Measurements from ENCODE around the gene C1GALT1.
A peak's percentile ranks its signal among the peaks of the same experiment; 100 is the strongest.

The C1GALT1 gene

DNA sequence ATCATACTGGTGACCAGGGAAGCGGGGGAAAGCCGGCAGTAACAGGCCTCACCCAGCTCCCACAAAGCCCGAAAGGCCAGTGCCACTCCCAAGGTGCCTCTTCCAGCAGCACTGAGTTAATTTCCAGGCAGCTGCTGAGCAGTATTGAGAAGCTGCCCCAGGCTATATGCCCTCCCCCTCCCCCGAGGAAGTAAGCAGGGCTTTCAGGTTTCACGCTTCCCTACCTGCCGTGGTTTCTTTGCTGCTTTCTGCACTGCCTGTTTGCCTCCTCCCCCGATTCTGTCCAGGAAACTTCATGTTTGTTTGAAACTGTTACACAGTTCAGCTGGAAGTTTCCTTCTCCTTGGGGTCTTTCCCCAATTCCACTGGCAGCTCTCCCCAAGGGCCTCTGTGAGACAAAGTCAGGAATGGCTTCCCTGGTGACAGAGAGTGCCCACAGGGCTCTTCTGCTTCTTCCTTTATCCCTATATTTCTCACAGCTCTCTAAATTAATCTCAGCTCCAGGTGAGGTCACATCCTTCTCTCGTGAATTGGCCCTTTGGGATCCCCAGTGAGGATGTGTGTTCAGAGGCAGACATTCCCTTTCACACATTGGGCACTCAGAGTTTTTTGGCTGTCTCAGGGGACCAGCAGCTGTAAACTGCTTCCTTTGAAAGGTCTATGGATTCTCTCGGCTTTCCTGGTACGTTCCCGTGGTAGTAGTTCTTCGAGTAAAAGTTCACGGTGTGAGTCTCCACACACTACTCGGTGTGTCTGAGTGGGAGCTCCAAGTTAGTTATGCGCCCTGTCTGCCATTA, 19.4 kb downstream of the C1GALT1 start:
- DNase-seq (ENCODE audit: low read depth) = no peak

DNA sequence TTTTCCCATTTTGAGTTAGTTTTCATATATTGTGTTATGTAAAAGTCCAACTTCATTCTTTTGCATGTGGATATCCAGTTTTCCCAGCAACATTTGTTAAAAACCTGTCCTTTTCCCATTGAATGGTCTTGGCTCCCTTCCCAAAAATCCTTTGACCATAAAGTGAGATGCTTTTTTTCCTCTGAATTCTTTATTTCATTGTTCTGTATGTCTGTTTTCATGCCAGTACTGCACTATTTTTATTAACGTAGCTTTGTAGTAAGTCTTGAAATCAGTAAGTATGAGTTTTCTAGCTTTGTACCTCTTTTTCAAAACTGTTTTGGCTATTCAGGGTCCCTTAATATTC, 20.0 kb downstream of the C1GALT1 start:
- no peak for DNase-seq (ENCODE audit: low read depth)

DNA sequence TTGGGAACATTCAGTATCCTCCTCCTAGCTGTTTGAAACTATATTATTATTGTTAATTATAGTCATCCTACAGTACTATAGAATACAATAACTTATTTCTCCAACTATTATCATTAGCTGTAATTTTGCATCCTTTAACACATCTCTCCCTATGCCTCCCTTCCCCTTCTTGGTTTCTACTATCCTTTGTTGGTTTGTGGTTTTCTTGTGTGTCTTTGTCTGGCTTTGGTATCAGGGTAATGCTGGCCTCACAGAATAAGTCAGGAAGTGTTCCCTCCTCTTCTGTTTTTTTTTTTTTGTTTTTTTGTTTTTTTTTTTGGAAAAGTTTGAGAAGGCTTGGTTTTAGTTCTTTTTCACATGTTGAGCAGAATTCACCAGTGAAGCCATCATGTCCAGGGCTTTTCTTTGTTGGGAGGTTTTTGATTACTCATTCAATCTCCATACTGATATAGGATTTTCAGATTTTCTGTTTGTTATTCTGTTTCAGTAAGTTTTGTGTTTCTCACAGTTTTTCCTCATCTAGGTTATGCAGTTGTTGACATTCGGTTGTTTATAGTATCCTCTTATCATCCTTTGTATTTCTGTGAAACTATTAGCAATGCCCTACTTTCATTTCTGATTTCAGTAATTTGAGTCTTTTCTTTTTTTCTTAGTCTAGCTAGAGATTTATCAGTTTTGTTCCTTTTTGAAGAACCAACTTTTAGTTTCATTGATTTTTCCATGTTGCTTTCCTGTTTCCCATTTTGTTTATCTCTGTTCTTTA, 21.6 kb downstream of the C1GALT1 start:
- DNase-seq (ENCODE audit: low read depth) = no peak

DNA sequence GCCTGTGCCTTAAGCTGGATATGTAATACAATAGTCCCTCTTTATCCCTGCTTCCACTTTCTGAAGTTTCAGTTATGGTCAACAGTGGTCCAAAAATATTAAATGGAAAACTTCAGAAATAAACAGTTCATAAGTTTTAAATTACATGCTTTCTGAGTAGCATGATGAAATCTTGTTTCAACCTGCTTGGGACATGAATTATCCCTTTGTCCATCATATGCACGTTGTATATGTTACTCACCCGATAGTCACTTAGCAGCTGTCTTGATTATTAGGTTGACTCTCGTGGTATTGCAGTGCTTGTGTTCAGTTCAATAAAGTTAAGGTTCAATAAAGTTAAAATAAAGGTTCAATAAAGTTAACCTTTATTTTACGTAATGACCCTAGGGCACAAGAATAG, 25.5 kb downstream of the C1GALT1 start:
- DNase-seq (ENCODE audit: low read depth) = no peak

DNA sequence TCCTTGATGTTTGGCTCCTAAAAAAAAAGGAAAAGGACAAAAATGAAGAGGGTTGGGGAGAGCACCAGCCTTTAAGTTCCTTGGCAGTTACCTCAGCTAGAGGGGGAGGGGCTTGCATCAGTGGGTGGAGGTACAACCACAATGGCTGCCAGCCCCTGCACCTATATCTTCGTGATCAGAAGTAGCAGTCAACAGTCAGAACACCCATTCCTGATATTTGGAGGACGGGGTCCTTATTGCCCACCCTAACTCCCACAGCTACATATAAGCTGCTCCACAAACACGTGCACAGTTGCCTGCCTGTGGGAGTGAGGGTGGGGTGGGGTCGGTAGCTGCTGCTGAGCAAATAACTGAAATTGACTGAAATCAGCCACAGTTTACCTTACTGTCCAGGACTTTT, 26.2 kb downstream of the C1GALT1 start:
- no peak for DNase-seq (ENCODE audit: low read depth)

- no peak for DNase-seq (ENCODE audit: low read depth)
Observed at GRCh38 chr7:7209412-7210050, 27.2 kb downstream of the C1GALT1 start.

DNA sequence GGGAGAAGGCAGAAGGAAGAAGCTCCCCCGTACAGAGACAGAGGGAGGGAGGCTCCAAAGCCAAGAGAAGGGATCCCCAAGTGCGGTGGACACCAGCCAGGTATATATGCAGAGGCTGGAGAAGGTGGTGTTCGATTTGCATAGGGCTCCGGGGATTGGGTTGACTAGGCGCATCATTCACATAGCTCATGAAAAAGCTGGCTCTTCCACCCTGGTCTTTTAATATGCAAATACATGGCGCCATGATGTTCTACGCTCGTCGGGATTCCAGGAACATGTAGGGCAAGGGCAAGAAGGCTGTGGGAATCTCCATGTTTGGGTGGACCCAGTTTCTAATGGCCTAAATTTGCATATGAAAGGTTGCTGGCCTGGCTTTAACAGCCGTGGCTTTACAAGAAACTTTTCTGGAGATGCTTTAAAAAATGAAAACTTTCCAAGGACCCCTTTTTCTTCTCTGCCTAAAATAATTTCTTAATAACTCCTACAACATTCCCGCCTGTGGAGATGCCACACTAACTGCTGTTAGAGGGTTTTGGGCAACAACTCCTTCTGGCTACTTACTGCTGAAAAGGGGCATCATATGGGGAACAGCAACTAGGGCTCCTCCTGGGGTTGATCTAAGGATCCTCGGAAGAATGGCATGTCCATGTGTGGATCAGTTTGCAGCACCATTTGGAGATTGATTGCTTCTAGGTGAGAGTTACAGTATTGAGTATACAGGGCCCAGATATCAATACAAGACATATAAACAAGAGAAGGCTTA, 28.3 kb downstream of the C1GALT1 start:
- no peak for DNase-seq (ENCODE audit: low read depth)

DNA sequence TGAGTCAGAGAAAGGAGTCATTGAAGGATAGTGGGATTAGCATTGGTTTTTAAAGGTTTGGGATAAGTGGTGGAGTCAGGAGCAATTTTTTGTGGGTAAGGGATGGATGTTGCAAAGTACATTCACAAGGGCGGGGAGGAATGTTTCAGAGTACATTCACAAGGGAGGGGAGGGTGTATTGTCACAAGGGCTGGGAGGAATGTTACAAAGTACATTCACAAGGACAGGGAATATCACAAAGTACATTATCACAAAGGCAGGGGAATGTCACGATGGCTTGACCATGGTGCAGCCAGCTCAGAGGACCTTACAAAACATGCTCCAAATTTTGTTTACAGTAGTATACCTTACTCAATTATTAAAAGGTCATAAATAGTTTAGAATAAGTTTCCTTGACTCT, 30.3 kb downstream of the C1GALT1 start:
- no peak for DNase-seq (ENCODE audit: low read depth)

DNA sequence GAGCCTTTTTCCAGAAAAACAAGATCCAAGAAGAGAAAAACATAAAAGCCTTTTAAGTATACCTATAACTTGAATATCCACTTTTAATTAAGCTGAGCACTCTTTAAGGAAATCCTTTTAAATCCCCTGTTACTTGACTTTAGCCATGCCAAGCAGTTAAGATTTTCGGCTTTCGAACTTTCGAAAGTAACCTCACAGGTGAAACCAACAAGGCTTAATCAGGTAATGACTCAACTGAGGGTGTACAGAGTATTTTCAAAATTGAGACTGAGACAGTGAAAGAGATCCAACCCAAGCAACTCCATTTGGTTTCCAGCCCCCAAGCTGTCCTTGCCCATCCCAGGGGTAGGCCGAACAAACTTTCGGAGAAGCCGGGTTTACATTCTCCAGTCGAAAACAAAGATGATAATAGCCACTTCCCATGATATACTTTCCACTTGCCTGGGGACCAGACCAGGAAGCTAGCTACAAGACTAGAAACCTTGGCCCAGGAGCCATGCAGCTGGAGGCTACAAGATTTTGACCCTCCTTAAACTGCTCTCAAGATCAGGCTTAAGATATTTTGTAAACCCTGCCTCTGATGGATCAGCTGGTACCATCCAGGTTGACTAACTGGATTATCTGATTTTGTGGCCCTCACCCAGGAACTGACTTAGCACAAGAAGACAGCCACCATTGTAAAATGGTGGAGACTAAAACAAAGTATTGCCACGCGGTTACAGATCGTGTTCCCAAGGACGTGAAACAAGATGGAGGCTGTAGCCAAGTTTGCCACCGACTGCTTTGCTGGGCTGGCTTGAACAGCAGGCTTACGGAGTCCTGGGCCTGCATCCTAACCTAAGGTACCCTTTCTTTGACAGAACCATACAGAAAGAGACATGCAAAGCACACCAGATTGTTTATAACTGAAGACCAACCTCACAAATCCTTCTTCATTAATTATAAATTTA, 32.3 kb downstream of the C1GALT1 start:
- no peak for DNase-seq (ENCODE audit: low read depth)

GRCh38 chr7:7216279-7216678, 33.9 kb downstream of the C1GALT1 start:
- no peak for DNase-seq (ENCODE audit: low read depth)

DNA sequence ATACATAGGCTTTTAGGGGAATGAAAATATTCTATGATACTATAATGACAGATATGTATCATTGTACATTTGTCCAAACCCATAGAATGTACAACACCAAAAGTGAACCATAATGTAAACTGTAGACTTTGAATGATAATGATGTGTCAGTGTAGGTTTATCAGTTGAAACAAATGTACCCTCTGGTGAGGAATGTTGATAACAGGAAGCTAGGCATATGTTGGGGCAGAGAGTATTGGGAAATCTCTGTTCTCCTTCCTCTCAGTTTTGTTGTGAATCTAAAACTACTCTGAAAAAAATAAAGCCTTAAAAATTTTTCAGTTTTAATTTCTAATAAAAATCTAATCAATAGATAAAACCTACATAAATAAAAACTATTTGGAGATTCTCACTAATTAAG, 36.9 kb downstream of the C1GALT1 start:
- no peak for DNase-seq (ENCODE audit: low read depth)

GRCh38 chr7:7220821-7221220, 38.5 kb downstream of the C1GALT1 start:
- DNase-seq (ENCODE audit: low read depth) = no peak

- peak; percentile 17 for DNase-seq (ENCODE audit: low read depth)
Observed at GRCh38 chr7:7221599-7222038, 39.3 kb downstream of the C1GALT1 start.

DNA sequence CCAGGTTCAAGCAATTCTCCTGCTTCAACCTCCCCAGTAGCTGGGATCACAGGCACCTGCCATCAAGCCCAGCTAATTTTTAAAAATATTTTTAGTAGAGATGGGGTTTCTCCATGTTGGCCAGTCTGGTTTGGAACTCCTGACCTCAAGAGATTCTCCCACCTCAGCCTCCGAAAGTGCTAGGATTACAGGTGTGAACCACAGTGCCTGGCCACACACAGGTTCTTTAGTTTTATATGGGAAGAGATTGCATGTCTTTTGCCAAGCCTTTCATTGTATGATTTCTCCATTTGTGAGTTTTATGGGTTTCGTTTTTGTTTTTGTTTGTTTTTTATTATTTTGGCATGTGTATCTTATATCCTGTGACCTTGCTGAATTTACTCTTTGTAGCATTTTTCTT, 40.9 kb downstream of the C1GALT1 start:
- DNase-seq (ENCODE audit: low read depth) = no peak

DNA sequence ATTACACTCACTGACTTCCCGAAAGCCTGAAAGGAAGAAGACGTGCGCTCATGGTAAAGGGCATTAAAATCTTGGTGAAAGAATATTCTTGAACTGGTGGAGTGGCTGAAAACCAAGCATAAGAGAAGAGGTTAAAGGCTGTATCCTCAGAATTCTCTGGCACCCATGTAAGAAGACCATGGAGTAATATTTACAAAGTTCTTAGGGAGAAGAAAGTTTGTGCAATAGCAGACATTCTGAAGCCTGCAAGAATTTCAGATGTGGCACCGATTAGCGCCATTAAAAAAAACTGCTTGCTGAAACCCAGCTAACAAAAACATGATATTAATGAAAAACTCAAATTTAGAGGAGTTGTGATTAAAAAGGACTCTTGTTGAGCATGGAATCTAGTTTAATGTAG, 44.1 kb downstream of the C1GALT1 start:
- DNase-seq (ENCODE audit: low read depth) = no peak

- no peak for DNase-seq (ENCODE audit: low read depth)
Observed at GRCh38 chr7:7228472-7228871, 46.1 kb downstream of the C1GALT1 start.

DNA sequence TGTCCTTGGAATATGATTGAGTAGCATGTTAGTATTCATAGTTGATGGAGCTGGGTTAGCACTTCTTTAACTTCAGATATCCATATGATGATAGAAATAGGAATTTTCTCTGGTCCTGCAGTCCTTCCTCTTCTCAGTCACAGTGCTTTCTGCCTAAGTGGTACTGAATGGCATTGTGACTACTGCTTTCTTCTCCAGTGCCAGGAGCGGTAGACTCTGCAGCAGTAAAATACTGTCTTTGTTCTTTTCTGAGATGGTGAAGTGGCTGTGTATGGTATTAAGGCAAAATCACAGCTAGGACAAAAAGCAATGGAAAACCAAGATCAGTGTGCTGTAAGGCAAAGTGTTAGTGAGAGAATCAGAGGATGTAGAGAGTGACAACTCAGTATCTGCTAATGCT, 46.6 kb downstream of the C1GALT1 start:
- no peak for DNase-seq (ENCODE audit: low read depth)

DNA sequence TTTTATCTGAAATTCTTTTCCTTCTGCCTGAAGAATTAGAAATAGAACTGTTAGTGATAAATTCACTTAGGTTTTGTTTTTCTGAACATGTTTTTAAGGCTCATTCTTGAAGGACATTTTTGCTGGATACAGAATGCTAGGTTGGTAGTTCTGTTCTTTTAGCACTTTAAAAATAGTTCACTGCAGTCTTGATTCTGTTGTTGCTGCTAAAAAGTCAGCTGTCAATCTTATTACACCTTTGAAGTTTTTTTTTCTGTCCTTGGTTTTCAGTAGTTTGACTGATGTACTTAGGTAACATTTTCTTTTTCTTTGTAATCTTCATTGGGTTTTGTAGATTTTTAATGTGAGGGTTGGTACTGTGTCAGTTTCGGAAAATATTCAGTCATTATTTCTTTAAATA, 48.7 kb downstream of the C1GALT1 start:
- no peak for DNase-seq (ENCODE audit: low read depth)

GRCh38 chr7:7231865-7232264, 49.5 kb downstream of the C1GALT1 start:
- DNase-seq (ENCODE audit: low read depth) = no peak

DNA sequence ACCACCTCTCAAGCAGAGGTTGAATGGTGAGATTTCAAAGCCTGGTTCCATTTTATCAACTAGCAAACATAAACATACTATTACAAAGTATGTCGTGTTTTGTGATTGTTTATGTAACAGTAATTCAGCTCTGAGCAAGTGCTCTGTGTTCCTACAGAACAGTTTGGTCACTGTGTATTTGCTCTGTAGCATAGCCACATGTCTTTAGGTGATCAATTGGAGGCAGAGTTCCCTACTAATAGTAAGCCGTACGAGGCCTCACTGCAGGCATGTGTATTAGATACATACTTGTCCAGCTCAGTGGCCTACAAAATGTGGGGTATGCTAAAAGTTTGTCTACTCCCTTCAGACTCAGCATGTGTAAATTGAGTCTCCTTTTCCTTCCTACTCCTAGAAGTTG, 53.0 kb downstream of the C1GALT1 start:
- DNase-seq (ENCODE audit: low read depth) = no peak

DNA sequence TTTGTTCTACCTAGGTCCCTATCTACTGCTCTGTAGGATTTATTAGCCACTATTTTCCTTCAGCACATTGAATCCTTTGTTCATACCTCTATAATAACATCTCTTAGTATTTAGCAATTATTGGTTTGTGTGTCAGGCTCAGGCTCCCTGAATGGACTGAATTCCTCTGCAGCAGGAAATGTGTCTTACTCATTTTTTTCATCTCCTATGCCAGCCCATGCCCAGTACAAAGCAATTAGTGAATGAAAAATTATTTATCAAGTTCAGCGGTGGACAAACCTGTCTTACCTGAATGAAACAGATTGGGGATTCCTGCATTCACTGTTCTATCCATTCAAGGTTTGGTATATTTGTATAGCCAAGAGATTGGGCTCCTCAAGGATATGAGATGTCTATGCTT, 53.7 kb downstream of the C1GALT1 start:
- DNase-seq (ENCODE audit: low read depth) = no peak
